Measurements from ENCODE around the gene IFNA6.

DNA sequence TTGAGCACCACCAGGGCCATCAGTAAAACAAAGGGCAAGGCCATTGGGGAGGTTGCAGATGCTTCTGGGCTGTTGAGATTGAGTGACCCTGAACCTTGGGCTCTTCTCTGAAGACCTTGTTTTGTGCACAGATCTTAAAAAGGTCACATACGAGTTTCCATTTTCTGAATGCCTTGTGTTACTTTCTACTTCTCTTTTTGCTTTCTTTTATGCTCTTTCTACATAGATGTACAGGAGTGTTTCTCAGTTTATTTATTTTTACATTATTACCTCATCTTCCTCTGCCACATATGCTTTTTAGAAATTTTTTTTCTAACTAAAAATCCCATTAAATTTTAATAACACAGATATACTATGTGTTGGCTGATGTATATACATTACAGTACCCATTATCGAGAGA lies 45.5 kb downstream of the IFNA6 start, which contains the start of gene IFNA5:
- TF ChIP-seq, protein P1, sequence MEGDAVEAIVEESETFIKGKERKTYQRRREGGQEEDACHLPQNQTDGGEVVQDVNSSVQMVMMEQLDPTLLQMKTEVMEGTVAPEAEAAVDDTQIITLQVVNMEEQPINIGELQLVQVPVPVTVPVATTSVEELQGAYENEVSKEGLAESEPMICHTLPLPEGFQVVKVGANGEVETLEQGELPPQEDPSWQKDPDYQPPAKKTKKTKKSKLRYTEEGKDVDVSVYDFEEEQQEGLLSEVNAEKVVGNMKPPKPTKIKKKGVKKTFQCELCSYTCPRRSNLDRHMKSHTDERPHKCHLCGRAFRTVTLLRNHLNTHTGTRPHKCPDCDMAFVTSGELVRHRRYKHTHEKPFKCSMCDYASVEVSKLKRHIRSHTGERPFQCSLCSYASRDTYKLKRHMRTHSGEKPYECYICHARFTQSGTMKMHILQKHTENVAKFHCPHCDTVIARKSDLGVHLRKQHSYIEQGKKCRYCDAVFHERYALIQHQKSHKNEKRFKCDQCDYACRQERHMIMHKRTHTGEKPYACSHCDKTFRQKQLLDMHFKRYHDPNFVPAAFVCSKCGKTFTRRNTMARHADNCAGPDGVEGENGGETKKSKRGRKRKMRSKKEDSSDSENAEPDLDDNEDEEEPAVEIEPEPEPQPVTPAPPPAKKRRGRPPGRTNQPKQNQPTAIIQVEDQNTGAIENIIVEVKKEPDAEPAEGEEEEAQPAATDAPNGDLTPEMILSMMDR (IDR thresholded peaks at IDR 0.05; ENCODE audit: poor library complexity, severe bottlenecking), result no peak
- TF ChIP-seq, protein P2, sequence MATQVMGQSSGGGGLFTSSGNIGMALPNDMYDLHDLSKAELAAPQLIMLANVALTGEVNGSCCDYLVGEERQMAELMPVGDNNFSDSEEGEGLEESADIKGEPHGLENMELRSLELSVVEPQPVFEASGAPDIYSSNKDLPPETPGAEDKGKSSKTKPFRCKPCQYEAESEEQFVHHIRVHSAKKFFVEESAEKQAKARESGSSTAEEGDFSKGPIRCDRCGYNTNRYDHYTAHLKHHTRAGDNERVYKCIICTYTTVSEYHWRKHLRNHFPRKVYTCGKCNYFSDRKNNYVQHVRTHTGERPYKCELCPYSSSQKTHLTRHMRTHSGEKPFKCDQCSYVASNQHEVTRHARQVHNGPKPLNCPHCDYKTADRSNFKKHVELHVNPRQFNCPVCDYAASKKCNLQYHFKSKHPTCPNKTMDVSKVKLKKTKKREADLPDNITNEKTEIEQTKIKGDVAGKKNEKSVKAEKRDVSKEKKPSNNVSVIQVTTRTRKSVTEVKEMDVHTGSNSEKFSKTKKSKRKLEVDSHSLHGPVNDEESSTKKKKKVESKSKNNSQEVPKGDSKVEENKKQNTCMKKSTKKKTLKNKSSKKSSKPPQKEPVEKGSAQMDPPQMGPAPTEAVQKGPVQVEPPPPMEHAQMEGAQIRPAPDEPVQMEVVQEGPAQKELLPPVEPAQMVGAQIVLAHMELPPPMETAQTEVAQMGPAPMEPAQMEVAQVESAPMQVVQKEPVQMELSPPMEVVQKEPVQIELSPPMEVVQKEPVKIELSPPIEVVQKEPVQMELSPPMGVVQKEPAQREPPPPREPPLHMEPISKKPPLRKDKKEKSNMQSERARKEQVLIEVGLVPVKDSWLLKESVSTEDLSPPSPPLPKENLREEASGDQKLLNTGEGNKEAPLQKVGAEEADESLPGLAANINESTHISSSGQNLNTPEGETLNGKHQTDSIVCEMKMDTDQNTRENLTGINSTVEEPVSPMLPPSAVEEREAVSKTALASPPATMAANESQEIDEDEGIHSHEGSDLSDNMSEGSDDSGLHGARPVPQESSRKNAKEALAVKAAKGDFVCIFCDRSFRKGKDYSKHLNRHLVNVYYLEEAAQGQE (IDR thresholded peaks at IDR 0.05; ENCODE audit: borderline replicate concordance), result no peak
- no peak for TF ChIP-seq EP300 (conservative IDR thresholded peaks at IDR 0.05; ENCODE audit: poor library complexity, severe bottlenecking)

Measured in neural cell (in vitro differentiated cells).